ENCODE results near the gene PRPH.
"Not testable (repeated sequence)": the region's sequence is repeated elsewhere in the genome, so short reads cannot be mapped to it uniquely, and the experiment has no call there.

PRPH gene

DNA sequence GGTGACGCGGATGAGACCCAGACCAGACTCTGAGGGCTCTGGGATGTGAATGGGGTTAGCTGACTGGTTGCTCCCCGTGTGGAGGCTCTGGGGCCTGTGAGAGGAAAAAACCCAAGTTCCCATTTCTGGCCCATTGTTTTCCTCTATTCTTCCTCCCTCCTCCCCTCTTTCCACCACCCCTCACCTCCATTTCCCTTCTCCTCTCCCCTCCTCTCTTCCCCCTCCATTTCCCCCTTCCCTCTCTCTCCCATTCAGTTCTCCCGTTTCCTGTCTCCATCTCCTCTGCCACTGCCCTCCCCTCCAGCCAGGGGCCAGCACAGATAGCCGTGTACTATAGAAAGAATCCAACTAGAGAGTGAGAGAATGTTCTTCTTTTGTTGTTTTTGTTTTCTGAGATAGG lies 12.6 kb upstream of the PRPH start:
- TF ChIP-seq SUZ12 (IDR thresholded peaks at IDR 0.05; ENCODE audit: extremely low read depth, insufficient read depth, insufficient read length) (no peak), ZNF274 (IDR thresholded peaks at IDR 0.05; ENCODE audit: low read depth, low read length) (no peak), YY1 (IDR thresholded peaks at IDR 0.05; ENCODE audit: insufficient read depth, insufficient read length) (no peak)
- no peak for DNase-seq (ENCODE audit: low read depth, low spot score)
- H3K9ac ChIP-seq (ENCODE audit: insufficient read length, low read depth), result peak overlapping the region; percentile 45
- no peaks in the 10 kb centered on the region for H3K27me3 ChIP-seq (ENCODE audit: insufficient read depth, insufficient read length)
- H3K4me3 ChIP-seq (ENCODE audit: insufficient read length, low read depth), result no peak overlapping the region
- H3K4me1 ChIP-seq (ENCODE audit: insufficient read depth, insufficient read length), result peaks cover 14% of the 10 kb centered on the region
- peaks cover 9% of the 10 kb centered on the region; the same call in 1 of the 2 replicates for H3K9me3 ChIP-seq (ENCODE audit: insufficient read depth, low read length)
- H3K36me3 ChIP-seq (ENCODE audit: insufficient read depth, insufficient read length, low read length), result no peaks in the 10 kb centered on the region

DNA sequence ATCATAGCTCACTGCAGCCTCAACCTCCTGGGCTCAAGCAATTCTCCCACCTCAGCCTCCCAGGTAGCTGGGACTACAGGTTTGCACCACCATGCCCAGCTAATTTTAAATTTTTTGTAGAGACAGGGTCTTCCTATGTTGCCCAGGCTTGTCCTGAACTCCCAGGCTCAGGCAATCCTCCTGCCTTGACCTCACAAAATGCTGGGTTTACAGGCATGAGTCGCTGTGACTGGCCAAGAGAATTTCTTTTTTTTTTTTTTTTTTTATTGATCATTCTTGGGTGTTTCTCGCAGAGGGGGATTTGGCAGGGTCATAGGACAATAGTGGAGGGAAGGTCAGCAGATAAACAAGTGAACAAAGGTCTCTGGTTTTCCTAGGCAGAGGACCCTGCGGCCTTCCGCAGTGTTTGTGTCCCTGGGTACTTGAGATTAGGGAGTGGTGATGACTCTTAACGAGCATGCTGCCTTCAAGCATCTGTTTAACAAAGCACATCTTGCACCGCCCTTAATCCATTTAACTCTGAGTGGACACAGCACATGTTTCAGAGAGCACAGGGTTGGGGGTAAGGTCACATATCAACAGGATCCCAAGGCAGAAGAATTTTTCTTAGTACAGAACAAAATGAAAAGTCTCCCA lies 12.1 kb upstream of the PRPH start:
- not testable (repeated sequence) for H3K27me3 ChIP-seq (ENCODE audit: insufficient read depth, insufficient read length); DNase-seq (ENCODE audit: low read depth, low spot score); H3K36me3 ChIP-seq (ENCODE audit: insufficient read depth, insufficient read length, low read length); H3K4me3 ChIP-seq (ENCODE audit: insufficient read length, low read depth); H3K9me3 ChIP-seq (ENCODE audit: insufficient read depth, low read length)
- Histone ChIP-seq H3K4me1 (ENCODE audit: insufficient read depth, insufficient read length) (peaks cover 14% of the 10 kb centered on the region), H3K9ac (ENCODE audit: insufficient read length, low read depth) (peak overlapping the region; percentile 26)

DNA sequence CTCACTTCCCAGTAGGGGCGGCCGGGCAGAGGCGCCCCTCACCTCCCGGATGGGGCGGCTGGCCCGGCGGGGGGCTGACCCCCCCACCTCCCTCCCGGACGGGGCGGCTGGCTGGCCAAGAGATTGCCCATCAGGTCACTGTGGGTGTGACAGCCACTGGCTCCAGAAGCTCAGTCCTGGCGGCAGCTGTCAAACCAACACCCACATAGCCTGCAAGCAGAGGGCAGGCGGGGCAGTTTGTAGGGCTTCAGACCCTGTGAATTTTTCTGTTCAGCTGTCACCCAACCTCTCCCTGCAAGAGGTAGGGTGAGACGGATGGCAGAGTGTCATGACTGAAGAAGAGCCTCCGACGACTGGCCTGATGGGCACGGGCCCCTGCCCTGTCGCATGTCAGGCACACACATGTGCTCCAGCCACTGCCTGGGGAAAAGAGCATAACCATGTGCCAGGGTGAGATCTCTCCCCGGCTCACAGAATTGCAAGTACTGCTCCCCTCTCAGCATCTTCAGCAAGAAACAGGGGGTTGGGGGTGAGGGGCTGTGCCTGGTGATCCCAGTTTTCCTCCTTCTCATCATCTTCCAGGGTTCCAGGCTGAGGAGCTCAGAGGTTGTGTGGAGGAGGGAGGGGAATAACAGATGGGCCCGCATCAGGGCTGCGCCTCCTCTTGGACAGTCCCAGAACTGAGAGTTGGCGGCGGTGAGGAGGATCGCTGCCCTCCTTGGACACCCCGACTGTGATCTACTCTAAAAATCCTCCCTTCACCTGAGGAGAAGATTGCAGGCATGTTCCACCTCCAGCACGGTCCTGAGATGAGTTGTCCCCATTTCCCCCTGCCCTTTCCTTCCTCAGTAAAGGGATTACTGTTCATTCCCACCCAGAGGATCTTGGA lies 11.2 kb upstream of the PRPH start:
- no peak overlapping the region for H3K4me3 ChIP-seq (ENCODE audit: insufficient read length, low read depth)
- no peaks in the 10 kb centered on the region for H3K36me3 ChIP-seq (ENCODE audit: insufficient read depth, insufficient read length, low read length)
- DNase-seq (ENCODE audit: low read depth, low spot score), result no peak
- no peaks in the 10 kb centered on the region for H3K27me3 ChIP-seq (ENCODE audit: insufficient read depth, insufficient read length)
- peaks cover 15% of the 10 kb centered on the region for H3K4me1 ChIP-seq (ENCODE audit: insufficient read depth, insufficient read length)
- no peak for TF ChIP-seq YY1 (IDR thresholded peaks at IDR 0.05; ENCODE audit: insufficient read depth, insufficient read length)
- TF ChIP-seq SUZ12 (IDR thresholded peaks at IDR 0.05; ENCODE audit: extremely low read depth, insufficient read depth, insufficient read length), result no peak
- no peak for TF ChIP-seq ZNF274 (IDR thresholded peaks at IDR 0.05; ENCODE audit: low read depth, low read length)
- peaks cover 9% of the 10 kb centered on the region; the same call in 1 of the 2 replicates for H3K9me3 ChIP-seq (ENCODE audit: insufficient read depth, low read length)
- peak overlapping the region; percentile 53 for H3K9ac ChIP-seq (ENCODE audit: insufficient read length, low read depth)

DNA sequence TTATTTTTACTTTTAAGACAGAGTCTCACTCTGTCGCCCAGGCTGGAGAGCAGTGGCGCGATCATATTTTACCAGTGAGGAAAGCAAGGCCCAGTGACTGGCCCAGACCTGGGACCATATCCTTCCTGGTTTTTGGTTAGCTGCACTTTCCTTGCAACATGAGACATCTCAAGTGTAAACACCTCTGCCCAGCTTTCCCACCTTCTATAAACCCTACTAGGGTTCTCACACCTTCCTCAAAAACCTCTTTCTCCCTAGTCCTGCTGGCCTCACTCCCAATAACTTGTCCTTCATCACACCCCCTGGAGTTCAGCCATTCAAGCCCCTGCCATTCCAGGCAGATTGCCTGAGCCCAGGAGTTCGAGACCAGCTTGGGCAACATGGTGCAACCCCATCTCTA lies 10.3 kb upstream of the PRPH start:
- DNase-seq (ENCODE audit: low read depth, low spot score), result no peak
- Histone ChIP-seq H3K36me3 (ENCODE audit: insufficient read depth, insufficient read length, low read length) (no peaks in the 10 kb centered on the region), H3K9me3 (ENCODE audit: insufficient read depth, low read length) (peaks cover 9% of the 10 kb centered on the region; the same call in 1 of the 2 replicates), H3K9ac (ENCODE audit: insufficient read length, low read depth) (no peak overlapping the region), H3K4me3 (ENCODE audit: insufficient read length, low read depth) (no peak overlapping the region), H3K4me1 (ENCODE audit: insufficient read depth, insufficient read length) (peaks cover 15% of the 10 kb centered on the region), H3K27me3 (ENCODE audit: insufficient read depth, insufficient read length) (no peaks in the 10 kb centered on the region)
- no peak for TF ChIP-seq SUZ12 (IDR thresholded peaks at IDR 0.05; ENCODE audit: extremely low read depth, insufficient read depth, insufficient read length)
- TF ChIP-seq YY1 (IDR thresholded peaks at IDR 0.05; ENCODE audit: insufficient read depth, insufficient read length), result no peak
- TF ChIP-seq ZNF274 (IDR thresholded peaks at IDR 0.05; ENCODE audit: low read depth, low read length), result no peak

- DNase-seq (ENCODE audit: low read depth, low spot score), result no peak
- no peak for TF ChIP-seq ZNF274 (IDR thresholded peaks at IDR 0.05; ENCODE audit: low read depth, low read length)
- no peak for TF ChIP-seq YY1 (IDR thresholded peaks at IDR 0.05; ENCODE audit: insufficient read depth, insufficient read length)
- TF ChIP-seq SUZ12 (IDR thresholded peaks at IDR 0.05; ENCODE audit: extremely low read depth, insufficient read depth, insufficient read length), result no peak
- Histone ChIP-seq H3K9ac (ENCODE audit: insufficient read length, low read depth) (no peak overlapping the region), H3K36me3 (ENCODE audit: insufficient read depth, insufficient read length, low read length) (no peaks in the 10 kb centered on the region), H3K4me1 (ENCODE audit: insufficient read depth, insufficient read length) (peaks cover 12% of the 10 kb centered on the region), H3K27me3 (ENCODE audit: insufficient read depth, insufficient read length) (no peaks in the 10 kb centered on the region), H3K9me3 (ENCODE audit: insufficient read depth, low read length) (peaks cover 9% of the 10 kb centered on the region; the same call in 1 of the 2 replicates), H3K4me3 (ENCODE audit: insufficient read length, low read depth) (no peak overlapping the region)
These were observed 7.1 kb upstream of the PRPH start for GRCh38 chr12:49287876-49288275.

DNA sequence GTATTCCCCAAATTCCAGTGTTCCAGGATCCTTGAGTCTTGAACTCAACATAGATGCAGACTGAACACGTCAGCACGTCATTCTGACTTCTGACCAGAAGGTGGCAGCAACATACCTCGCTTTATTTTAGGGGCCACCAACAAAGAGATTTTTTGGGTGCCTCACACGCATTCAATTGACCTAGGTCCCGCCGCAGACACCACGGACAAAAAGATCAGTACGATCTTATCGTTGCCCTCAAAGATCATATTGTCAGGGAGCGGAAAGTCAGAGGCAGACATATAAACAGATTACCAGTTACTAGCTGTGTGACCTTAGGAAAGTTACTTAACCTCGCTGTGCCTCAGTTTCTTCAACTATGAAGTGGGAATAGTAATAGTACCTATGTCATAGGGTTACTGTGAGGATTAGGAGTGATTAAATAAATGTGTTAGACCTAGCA lies 6.5 kb upstream of the PRPH start:
- Histone ChIP-seq H3K9me3 (ENCODE audit: insufficient read depth, low read length) (peaks cover 9% of the 10 kb centered on the region; the same call in 1 of the 2 replicates), H3K27me3 (ENCODE audit: insufficient read depth, insufficient read length) (no peaks in the 10 kb centered on the region)
- DNase-seq (ENCODE audit: low read depth, low spot score), result peak; percentile 62

DNA sequence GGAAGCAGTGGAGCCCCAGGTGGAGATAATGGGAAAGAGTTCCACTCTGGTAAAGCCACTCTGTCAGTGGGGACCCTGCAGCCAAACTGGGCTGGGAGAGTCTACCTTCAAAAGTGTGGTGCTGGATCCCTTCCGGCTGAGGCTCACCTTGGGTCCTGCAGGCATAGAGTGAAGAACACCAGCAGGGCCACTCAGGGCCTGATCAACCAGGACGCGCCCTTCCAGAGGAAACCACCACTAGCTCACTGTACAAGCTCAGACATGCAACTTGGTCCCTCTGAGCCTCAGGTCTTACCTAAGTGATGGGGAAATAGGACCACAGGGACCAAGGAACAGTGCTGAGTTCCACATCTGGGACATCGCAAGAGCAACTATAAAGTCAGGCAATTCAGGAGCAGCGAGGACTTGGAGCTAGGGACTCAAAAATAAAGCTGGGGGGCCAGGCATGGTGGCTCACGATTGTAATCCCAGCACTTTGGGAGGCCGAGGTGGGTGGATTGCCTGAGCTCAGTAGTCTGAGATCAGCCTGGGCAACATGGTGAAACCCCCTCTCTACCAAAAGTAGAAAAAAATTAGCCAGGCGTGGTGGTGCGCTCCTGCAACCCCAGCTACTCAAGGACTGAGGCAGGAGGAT lies 5.9 kb upstream of the PRPH start:
- DNase-seq (ENCODE audit: low read depth, low spot score), result no peak
- no peaks in the 10 kb centered on the region for H3K27me3 ChIP-seq (ENCODE audit: insufficient read depth, insufficient read length)

More for the DNA sequence above, 6.5 kb upstream of the PRPH start:
- Histone ChIP-seq H3K36me3 (ENCODE audit: insufficient read depth, insufficient read length, low read length) (no peaks in the 10 kb centered on the region), H3K9ac (ENCODE audit: insufficient read length, low read depth) (no peak overlapping the region), H3K4me1 (ENCODE audit: insufficient read depth, insufficient read length) (peaks cover 17% of the 10 kb centered on the region), H3K4me3 (ENCODE audit: insufficient read length, low read depth) (no peak overlapping the region)
- TF ChIP-seq YY1 (IDR thresholded peaks at IDR 0.05; ENCODE audit: insufficient read depth, insufficient read length) (no peak), ZNF274 (IDR thresholded peaks at IDR 0.05; ENCODE audit: low read depth, low read length) (no peak), SUZ12 (IDR thresholded peaks at IDR 0.05; ENCODE audit: extremely low read depth, insufficient read depth, insufficient read length) (no peak)

More for the DNA sequence above, 5.9 kb upstream of the PRPH start:
- no peaks in the 10 kb centered on the region for H3K36me3 ChIP-seq (ENCODE audit: insufficient read depth, insufficient read length, low read length)
- peaks cover 18% of the 10 kb centered on the region for H3K4me1 ChIP-seq (ENCODE audit: insufficient read depth, insufficient read length)
- H3K9me3 ChIP-seq (ENCODE audit: insufficient read depth, low read length), result 0 out of 2 replicates have a peak, but pooled peaks cover 4% of the 10 kb centered on the region
- H3K9ac ChIP-seq (ENCODE audit: insufficient read length, low read depth), result peak overlapping the region; percentile 36
- H3K4me3 ChIP-seq (ENCODE audit: insufficient read length, low read depth), result no peak overlapping the region
- TF ChIP-seq ZNF274 (IDR thresholded peaks at IDR 0.05; ENCODE audit: low read depth, low read length) (no peak), SUZ12 (IDR thresholded peaks at IDR 0.05; ENCODE audit: extremely low read depth, insufficient read depth, insufficient read length) (no peak), YY1 (IDR thresholded peaks at IDR 0.05; ENCODE audit: insufficient read depth, insufficient read length) (no peak)

Measured in NT2/D1 (cell line).